ENCODE measurements around the gene MTHFD1.

MTHFD1 gene

GRCh38 chr14:64450255-64450654, 62.1 kb downstream of the MTHFD1 start:
- no peak for DNase-seq

GRCh38 chr14:64454671-64455070, 66.5 kb downstream of the MTHFD1 start:
- no peak for DNase-seq

GRCh38 chr14:64459405-64460136, 71.4 kb downstream of the MTHFD1 start:
- DNase-seq: no peak

- DNase-seq: no peak
Observed at GRCh38 chr14:64461221-64461620, 73.1 kb downstream of the MTHFD1 start.

- no peak for DNase-seq
Observed at GRCh38 chr14:64463195-64463594, 75.0 kb downstream of the MTHFD1 start.

GRCh38 chr14:64463873-64464272, 75.7 kb downstream of the MTHFD1 start:
- no peak for DNase-seq

- no peak for DNase-seq
Observed at GRCh38 chr14:64464651-64465050, 76.5 kb downstream of the MTHFD1 start.

GRCh38 chr14:64465191-64465822, 77.2 kb downstream of the MTHFD1 start, which contains the start of gene AKAP5:
AKAP5 (plus strand) TSS chr14:64465499; CDS start chr14:64468395, 2,896 bp downstream.
- peak; percentile 22 for DNase-seq

GRCh38 chr14:64465831-64466554, 77.8 kb downstream of the MTHFD1 start:
- DNase-seq: no peak

- no peak for DNase-seq
Observed at GRCh38 chr14:64467101-64467500, 78.9 kb downstream of the MTHFD1 start.

- DNase-seq: no peak
Observed at GRCh38 chr14:64467566-64467965, 79.4 kb downstream of the MTHFD1 start.

- DNase-seq: no peak
Observed at GRCh38 chr14:64468451-64468850, 80.3 kb downstream of the MTHFD1 start.

GRCh38 chr14:64474041-64474440, 85.9 kb downstream of the MTHFD1 start:
- no peak for DNase-seq

GRCh38 chr14:64474698-64475097, 86.5 kb downstream of the MTHFD1 start:
- no peak for DNase-seq

GRCh38 chr14:64475585-64476273, 87.6 kb downstream of the MTHFD1 start:
- no peak for DNase-seq

GRCh38 chr14:64476438-64476837, 88.3 kb downstream of the MTHFD1 start:
- no peak for DNase-seq

- no peak for DNase-seq
Observed at GRCh38 chr14:64478634-64479250, 90.6 kb downstream of the MTHFD1 start.

- DNase-seq: no peak
Observed at GRCh38 chr14:64488590-64489099, 100.5 kb downstream of the MTHFD1 start.

GRCh38 chr14:64491637-64492036, 103.5 kb downstream of the MTHFD1 start:
- no peak for DNase-seq

GRCh38 chr14:64493455-64493854, 105.3 kb downstream of the MTHFD1 start:
- DNase-seq: no peak

- DNase-seq: no peak
Observed at GRCh38 chr14:64495252-64495651, 107.1 kb downstream of the MTHFD1 start.

GRCh38 chr14:64496764-64497163, 108.6 kb downstream of the MTHFD1 start:
- no peak for DNase-seq

- DNase-seq: no peak
Observed at GRCh38 chr14:64500088-64500487, 111.9 kb downstream of the MTHFD1 start.
